Calu3 (cell line): ENCODE data around the gene AGBL4. TPM values are rescaled to one million over a fixed set of nuclear protein-coding genes. Genes with fewer than 3 reads are reported as not detected.

Experiments used
- BruUV-seq: library from RNA; stranded (reverse); fragments of 400-500 nt; replicated peaks from 2 replicates; lab custom pipeline; 2021; lab: Mats Ljungman, UMichigan
- CTCF ChIA-PET: fragments of 300-600 bp; sonication (Branson Sonifier 250); formaldehyde crosslinking; loops from one replicate; lab custom pipeline; 2022; ENCODE audit warnings: antibody characterized with exemption; lab: Charles Lee
- DNase-seq: peaks from one replicate; pipeline ENCODE4 v3.0.0; 2022
- H3K27ac Mint-ChIP-seq: one replicate; pipeline ENCODE4 v1.8.0; 2022; ENCODE audit warnings: mixed read lengths; ENCODE audit not compliant: unreplicated experiment
- H3K27me3 Mint-ChIP-seq: one replicate; pipeline ENCODE4 v1.8.0; 2022; ENCODE audit warnings: mixed read lengths; ENCODE audit not compliant: unreplicated experiment
- H3K36me3 Mint-ChIP-seq: one replicate; pipeline ENCODE4 v1.8.0; 2022; ENCODE audit warnings: mild to moderate bottlenecking, moderate library complexity, mixed read lengths; ENCODE audit not compliant: insufficient read depth, unreplicated experiment
- H3K4me1 Mint-ChIP-seq: one replicate; pipeline ENCODE4 v1.8.0; 2022; ENCODE audit warnings: mild to moderate bottlenecking, low read depth, mixed read lengths; ENCODE audit not compliant: unreplicated experiment
- H3K4me3 Mint-ChIP-seq: one replicate; pipeline ENCODE4 v1.8.0; 2022; ENCODE audit warnings: mild to moderate bottlenecking, low read depth, moderate library complexity, mixed read lengths; ENCODE audit not compliant: unreplicated experiment
- H3K9me3 Mint-ChIP-seq: one replicate; pipeline ENCODE4 v1.8.0; 2022; ENCODE audit warnings: low read depth, mixed read lengths; ENCODE audit not compliant: unreplicated experiment
- intact Hi-C: fragments of 100-400 bp; cut with micrococcal nuclease; formaldehyde crosslinking; loops from one replicate; pipeline ENCODE4 v1.10.0; 2022; ENCODE audit not compliant: unreplicated experiment
- total RNA-seq: library from RNA; stranded (reverse); gene quantifications from 2 replicates; pipeline ENCODE4 v1.2.3, GENCODE V29; 2022
- TF ChIP-seq, protein P1 (sequence below): fragments of 200-600 bp; IDR thresholded peaks from one replicate; pipeline ENCODE4 v1.8.0; 2022; ENCODE audit warnings: antibody characterized with exemption; ENCODE audit not compliant: unreplicated experiment

AGBL4 gene
- total RNA-seq, 1 experiment from 2014 or later: not detected

DNA sequence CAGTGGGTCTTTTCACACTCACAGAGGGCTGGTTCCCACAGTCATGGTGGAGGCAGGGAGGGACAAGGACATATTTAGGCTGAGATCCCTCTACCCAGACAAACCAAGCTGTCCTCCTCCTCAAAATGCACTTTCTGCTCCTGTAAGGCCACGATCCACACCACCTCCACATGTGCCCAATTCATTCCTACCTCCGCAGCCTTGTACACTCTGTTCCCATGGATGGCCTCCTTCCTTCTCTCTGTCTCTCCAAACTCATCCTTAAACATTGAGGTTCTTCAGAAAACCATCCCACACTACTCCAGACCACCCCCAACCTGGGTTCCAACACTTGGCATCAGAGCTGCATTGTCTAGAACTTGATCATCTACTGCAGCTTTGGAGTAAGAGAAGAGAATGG is 842.7 kb downstream of the AGBL4 start:
- DNase-seq: no peak
- H3K4me3 Mint-ChIP-seq: no peak overlapping the region
- TF ChIP-seq, protein P1, sequence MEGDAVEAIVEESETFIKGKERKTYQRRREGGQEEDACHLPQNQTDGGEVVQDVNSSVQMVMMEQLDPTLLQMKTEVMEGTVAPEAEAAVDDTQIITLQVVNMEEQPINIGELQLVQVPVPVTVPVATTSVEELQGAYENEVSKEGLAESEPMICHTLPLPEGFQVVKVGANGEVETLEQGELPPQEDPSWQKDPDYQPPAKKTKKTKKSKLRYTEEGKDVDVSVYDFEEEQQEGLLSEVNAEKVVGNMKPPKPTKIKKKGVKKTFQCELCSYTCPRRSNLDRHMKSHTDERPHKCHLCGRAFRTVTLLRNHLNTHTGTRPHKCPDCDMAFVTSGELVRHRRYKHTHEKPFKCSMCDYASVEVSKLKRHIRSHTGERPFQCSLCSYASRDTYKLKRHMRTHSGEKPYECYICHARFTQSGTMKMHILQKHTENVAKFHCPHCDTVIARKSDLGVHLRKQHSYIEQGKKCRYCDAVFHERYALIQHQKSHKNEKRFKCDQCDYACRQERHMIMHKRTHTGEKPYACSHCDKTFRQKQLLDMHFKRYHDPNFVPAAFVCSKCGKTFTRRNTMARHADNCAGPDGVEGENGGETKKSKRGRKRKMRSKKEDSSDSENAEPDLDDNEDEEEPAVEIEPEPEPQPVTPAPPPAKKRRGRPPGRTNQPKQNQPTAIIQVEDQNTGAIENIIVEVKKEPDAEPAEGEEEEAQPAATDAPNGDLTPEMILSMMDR: no peak
- CTCF ChIA-PET: no interaction called here
- H3K4me1 Mint-ChIP-seq: peaks cover 7% of the 10 kb centered on the region
- H3K36me3 Mint-ChIP-seq: no peaks in the 10 kb centered on the region
- H3K27ac Mint-ChIP-seq: no peak overlapping the region
- no TSS peak for BruUV-seq
- H3K27me3 Mint-ChIP-seq: no peaks in the 10 kb centered on the region
- intact Hi-C loops: no loop called here
- peaks cover 2% of the 10 kb centered on the region for H3K9me3 Mint-ChIP-seq

- DNase-seq: no peak
- TF ChIP-seq, protein P1: no peak
- peaks cover 5% of the 10 kb centered on the region for H3K4me1 Mint-ChIP-seq
- H3K27me3 Mint-ChIP-seq: no peaks in the 10 kb centered on the region
- CTCF ChIA-PET: no interaction called here
- intact Hi-C loops: no loop called here
- no peak overlapping the region for H3K27ac Mint-ChIP-seq
- no peak overlapping the region for H3K4me3 Mint-ChIP-seq
- peaks cover 8% of the 10 kb centered on the region for H3K9me3 Mint-ChIP-seq
- no peaks in the 10 kb centered on the region for H3K36me3 Mint-ChIP-seq
- no TSS peak for BruUV-seq
These were observed 851.7 kb downstream of the AGBL4 start for GRCh38 chr1:49171941-49172593.

GRCh38 chr1:49166031-49166430 is 857.7 kb downstream of the AGBL4 start:
- Mint-ChIP-seq H3K27me3 (no peaks in the 10 kb centered on the region), H3K36me3 (no peaks in the 10 kb centered on the region), H3K4me3 (no peak overlapping the region), H3K9me3 (peaks cover 17% of the 10 kb centered on the region), H3K27ac (no peak overlapping the region), H3K4me1 (peaks cover 37% of the 10 kb centered on the region)
- intact Hi-C loops: no loop called here
- no peak for DNase-seq
- CTCF ChIA-PET: no interaction called here
- BruUV-seq: no TSS peak
- TF ChIP-seq, protein P1: no peak

DNA sequence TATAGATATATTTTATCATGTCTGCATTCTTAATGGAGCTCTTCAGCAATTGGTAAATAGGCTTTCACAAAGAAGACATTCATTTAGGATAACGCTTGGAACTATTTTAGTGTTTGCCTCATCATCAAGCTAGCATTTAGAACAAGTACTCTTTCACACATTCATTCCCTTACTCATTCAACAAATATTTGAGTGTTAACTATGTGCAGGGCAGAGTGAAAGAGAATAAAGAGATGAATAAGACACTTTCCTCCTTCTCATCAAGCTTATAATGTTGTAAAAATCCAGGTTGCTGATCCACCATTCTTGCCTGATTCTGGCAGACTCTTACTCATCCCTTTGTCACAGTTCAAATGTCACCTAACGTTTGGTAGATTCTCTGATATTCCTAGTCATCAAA is 860.7 kb downstream of the AGBL4 start:
- H3K36me3 Mint-ChIP-seq: no peaks in the 10 kb centered on the region

More for the DNA sequence above, 860.7 kb downstream of the AGBL4 start:
- H3K27ac Mint-ChIP-seq: peak overlapping the region; percentile 53
- no peaks in the 10 kb centered on the region for H3K27me3 Mint-ChIP-seq
- BruUV-seq: no TSS peak
- TF ChIP-seq, protein P1: no peak
- intact Hi-C loops: loop anchor here (5.0 kb wide), 1 partner anchor 184 kb away; no protein-coding TSS in a partner anchor
- H3K4me3 Mint-ChIP-seq: no peak overlapping the region
- CTCF ChIA-PET: interaction anchor here (0.6 kb wide), 1 partner anchor 94 kb away, joined by 4 read pairs; no protein-coding TSS in a partner anchor
- peaks cover 47% of the 10 kb centered on the region for H3K4me1 Mint-ChIP-seq
- H3K9me3 Mint-ChIP-seq: peaks cover 22% of the 10 kb centered on the region
- DNase-seq: no peak
